NCI-H2107 (cell line): ENCODE results near the gene POU3F1.

Experiments used
- DNase-seq: peaks from one replicate; lab custom pipeline; 2025; lab: John Stamatoyannopoulos, UW

The POU3F1 gene

DNA sequence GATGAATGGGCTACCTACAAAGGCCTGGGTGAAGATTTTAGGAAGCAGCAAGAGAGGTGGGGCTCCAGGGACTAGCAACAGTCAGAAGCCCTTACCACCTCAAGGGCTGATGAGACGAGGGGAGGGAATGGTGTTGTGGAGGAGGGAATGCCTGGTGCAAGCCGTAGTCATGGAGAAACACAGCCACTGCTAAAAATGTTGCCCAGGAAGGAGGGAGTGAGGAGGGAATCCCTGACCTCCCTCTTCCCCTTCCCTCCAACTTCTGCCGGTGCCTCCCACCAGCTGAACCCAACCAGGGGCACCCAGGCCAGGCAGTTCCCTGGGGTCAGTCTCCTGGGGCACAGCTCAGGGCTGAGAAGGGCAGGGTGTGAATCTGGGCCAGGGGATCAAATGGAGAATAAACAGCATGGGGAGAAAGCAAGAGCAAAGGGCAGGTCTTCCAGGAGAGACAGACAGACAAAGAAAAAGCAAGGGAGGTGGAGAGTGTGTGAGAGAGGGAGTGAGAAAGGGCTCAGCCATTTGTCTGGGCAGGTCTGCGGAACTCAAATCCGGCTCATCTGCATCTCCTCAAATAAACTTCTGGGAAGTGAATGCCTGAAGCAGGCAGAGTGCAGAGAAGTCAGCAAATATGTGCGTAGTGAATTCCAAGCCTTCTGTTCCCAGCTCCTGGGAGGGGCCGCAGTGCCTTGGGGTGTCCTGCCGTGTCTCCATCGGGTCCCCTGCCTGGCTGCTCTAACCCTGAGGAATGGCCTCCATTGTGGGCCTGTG lies 27.1 kb upstream of the POU3F1 start:
- DNase-seq, result no peak

GRCh38 chr1:38072858-38073257 lies 26.3 kb upstream of the POU3F1 start:
- DNase-seq, result no peak

GRCh38 chr1:38071312-38072256 lies 25.0 kb upstream of the POU3F1 start:
- DNase-seq, result no peak

- DNase-seq, result no peak
Observed at GRCh38 chr1:38068980-38069340, 22.4 kb upstream of the POU3F1 start.

- DNase-seq, result no peak
Observed at GRCh38 chr1:38068220-38068979, 21.8 kb upstream of the POU3F1 start.

GRCh38 chr1:38064197-38064903 lies 17.8 kb upstream of the POU3F1 start:
- DNase-seq, result no peak

GRCh38 chr1:38063616-38064015 lies 17.0 kb upstream of the POU3F1 start:
- no peak for DNase-seq

DNA sequence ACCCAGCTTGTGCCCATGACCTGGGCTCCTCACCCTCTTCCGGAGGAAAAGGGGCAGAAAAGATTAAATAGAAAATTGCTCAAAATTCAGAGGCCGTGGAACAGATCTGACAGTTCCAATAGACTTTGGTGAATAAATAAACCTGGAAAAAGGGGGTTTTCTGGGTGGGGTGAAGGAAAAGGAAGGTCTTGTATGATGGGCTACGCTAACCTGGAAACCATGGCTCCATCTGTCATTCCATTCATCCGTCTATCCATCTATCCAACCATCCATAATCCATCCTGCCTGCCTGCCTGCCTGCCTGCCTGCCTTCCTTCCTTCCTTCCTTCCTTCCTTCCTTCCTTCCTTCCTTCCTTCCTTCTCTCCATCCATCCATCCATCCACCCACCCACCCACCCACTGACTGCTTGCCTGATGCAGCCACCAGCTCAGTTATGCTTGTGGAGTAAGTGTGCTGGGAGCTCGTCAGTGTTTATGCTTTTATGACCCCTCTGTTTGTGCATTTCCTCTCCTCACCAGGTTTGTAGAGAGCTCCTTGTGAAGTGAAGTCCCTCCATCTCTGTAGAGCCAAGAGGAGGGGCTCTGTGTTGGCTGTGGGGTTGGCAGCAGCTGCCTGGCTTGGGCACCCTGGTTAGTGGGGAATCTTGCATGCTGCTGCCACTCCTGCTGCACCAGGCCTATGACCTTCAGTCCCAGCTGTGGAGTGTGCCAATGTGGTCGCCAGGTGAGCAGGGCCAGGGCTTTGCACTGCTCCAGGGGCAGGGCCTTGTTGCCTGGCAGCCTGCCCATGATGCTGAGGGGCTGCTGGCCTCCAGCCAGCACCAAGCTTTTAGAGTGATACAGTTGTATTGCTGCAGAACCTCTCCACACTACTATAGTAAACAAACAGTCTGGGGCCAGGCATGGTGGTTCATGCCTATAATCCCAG lies 16.0 kb upstream of the POU3F1 start:
- DNase-seq, result peak; percentile 59

GRCh38 chr1:38061883-38062328 lies 15.3 kb upstream of the POU3F1 start:
- DNase-seq, result no peak

- no peak for DNase-seq
Observed at GRCh38 chr1:38061290-38061689, 14.7 kb upstream of the POU3F1 start.

- DNase-seq, result no peak
Observed at GRCh38 chr1:38060498-38060897, 13.9 kb upstream of the POU3F1 start.

DNA sequence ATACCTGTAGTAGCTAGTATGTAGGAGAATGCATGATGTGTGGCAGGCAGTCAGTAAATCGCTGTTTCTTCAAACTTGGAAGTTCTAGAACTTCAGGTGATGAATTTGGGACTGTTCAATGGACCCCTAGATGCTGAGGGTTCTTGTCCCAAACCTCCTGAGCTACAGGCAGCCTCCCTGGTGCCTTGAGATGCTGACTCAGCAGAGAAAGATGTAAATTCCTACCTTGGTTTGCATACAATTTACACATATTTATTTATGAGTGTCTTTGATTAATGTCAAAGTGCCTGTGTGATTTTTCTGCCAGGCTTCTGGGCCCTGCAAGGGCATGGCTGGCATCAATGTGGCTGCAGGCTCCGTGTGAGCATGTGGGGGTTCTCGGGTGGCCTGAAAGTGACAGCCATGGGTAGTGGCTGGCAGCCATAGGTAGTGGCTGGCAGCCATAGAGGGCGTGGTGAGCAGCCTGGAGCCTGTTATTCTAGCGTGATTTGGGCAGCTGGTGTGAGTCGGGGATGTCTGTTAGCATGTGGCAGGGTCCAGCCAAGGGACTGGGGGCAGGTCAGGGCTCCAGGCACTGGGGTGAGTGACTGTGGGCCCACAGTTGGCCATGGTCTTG lies 13.2 kb upstream of the POU3F1 start:
- DNase-seq, result no peak

DNA sequence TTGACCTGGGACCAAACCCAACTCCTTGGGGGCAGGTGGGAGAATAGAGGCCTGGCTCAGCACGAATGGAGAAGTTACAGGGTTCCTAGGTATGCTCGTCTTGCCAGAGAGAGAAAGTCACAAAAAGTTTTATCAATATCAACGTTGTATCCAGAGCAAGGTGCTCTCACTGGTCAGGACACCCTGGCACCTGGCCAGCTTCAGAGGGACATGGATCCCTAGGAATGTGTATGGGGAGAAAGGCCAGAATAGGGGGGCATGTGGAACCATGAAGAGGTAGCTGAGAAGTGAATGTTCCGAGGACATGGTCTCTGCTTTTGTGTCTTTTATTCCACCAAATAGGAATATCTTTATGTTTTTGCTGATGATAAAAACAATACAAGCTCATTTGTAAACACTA lies 9.4 kb upstream of the POU3F1 start:
- DNase-seq, result no peak

- DNase-seq, result no peak
Observed at GRCh38 chr1:38055398-38055797, 8.8 kb upstream of the POU3F1 start.

GRCh38 chr1:38053416-38054091 lies 7.0 kb upstream of the POU3F1 start:
- DNase-seq, result no peak

DNA sequence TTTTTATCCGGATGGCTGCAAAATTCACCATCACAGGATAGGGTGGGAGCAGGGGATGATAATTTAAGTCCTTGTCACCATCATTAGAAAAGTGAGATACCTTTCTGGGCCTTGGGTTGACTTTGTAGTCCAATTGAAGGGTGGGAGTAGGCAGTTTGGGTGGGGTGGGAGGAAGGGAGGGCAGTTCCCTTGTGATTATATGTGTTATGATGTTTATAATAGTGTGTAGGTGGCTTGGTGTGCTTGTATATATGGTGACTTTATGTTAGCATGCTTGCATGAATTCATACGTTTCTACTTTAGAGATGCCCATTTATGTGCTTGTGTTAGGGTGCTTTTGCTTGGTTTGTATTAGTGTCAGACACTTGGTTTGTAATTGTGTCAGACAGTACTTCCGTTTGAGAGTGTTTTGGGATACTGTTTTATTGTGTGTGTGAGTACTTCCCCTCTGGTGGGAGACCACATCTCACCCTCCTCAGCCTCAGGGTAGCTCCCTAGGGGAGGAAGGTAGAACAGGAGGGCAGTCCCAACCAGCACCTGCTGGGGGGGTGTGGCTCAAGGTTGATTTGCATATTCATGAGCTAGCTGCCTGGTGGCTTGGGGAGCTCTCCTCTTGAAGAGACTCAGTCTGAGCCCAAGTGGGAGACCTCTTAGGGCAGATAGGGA lies 6.3 kb upstream of the POU3F1 start:
- no peak for DNase-seq

- no peak for DNase-seq
Observed at GRCh38 chr1:38051079-38051543, 4.5 kb upstream of the POU3F1 start.

DNA sequence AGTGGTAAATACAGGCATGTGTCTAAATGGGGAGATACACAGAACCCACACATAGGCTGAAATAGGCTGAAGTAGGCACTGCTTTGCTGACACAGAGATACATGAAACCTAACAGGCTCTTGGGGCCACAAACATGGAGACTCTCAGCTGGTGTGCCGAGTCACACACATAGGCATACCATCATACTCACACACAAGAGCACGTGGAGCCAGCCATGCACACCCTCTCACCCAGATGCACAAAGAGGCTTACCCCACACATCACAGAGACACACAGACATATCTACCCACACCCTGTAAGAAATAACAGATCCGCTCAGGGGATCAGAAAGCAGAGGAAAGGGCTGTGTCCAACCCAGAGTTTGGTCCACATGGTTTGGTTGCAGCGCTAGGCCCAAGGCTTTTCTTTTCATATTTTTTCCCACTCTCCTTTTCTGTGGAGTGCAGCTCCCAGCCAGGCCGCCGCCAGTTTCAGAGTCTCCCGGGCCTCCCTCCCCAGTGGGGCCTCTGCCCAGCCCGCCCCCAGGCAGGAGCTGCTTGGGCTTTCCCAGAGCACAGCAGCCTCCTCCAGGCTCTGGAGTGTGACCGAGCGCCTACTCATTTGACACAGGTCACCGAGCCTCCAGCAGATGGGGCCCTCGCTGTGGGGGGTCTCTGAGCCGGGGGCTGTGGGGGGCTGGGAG lies 3.9 kb upstream of the POU3F1 start:
- no peak for DNase-seq
